Esophagus squamous epithelium (tissue), 4 donors: ENCODE results near the gene FHIT.

Experiments used
- POLR2A ChIP-seq, 4 donors: fragments of 450-650 bp; IDR thresholded peaks; one replicate each; pipeline ENCODE4 v1.6.1; 2017; ENCODE audit warnings: antibody characterized with exemption in 4 of 4, mild to moderate bottlenecking in 4 of 4, moderate library complexity in 3 of 4
- TF ChIP-seq, protein P1 (sequence below), 6 experiments: fragments of 450-650 bp in 4 of 6; fragments of 200-600 bp in 2 of 6; sonication (generic) in 2 of 6; IDR thresholded peaks; one replicate each; pipeline ENCODE4 v1.5.1; 2016 to 2019; ENCODE audit warnings: antibody characterized with exemption in 6 of 6, mild to moderate bottlenecking in 4 of 6, moderate library complexity in 4 of 6

DNA sequence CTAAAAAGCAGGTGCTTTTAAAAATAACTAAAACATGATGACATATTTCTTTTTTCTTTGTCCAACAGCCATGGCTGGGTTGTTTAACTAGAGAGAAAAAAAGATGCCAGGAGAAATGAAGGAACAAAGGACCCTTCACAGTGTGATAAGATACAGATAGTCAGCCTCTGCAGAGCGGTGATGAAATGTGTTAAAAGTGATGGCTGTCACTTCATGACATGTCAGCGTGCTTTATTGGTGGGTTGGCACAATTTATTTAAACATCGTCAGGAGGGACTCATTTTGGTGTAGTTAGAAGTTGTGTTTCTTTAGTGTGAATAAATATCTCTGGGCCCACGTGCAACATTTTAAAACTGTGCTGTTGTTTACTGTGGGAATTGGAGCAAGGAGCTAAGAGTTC is 1314.1 kb downstream of the FHIT start:
- TF ChIP-seq, protein P1, sequence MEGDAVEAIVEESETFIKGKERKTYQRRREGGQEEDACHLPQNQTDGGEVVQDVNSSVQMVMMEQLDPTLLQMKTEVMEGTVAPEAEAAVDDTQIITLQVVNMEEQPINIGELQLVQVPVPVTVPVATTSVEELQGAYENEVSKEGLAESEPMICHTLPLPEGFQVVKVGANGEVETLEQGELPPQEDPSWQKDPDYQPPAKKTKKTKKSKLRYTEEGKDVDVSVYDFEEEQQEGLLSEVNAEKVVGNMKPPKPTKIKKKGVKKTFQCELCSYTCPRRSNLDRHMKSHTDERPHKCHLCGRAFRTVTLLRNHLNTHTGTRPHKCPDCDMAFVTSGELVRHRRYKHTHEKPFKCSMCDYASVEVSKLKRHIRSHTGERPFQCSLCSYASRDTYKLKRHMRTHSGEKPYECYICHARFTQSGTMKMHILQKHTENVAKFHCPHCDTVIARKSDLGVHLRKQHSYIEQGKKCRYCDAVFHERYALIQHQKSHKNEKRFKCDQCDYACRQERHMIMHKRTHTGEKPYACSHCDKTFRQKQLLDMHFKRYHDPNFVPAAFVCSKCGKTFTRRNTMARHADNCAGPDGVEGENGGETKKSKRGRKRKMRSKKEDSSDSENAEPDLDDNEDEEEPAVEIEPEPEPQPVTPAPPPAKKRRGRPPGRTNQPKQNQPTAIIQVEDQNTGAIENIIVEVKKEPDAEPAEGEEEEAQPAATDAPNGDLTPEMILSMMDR (IDR thresholded peaks at IDR 0.05): no peak
- TF ChIP-seq POLR2A (IDR thresholded peaks at IDR 0.05): no peak
